ENCODE measurements around the gene FHOD3. TPM values are rescaled to one million over a fixed set of nuclear protein-coding genes. Genes with fewer than 3 reads are reported as not detected.

FHOD3 gene
- polyA plus RNA-seq, 1 donor = 42.9 TPM

DNA sequence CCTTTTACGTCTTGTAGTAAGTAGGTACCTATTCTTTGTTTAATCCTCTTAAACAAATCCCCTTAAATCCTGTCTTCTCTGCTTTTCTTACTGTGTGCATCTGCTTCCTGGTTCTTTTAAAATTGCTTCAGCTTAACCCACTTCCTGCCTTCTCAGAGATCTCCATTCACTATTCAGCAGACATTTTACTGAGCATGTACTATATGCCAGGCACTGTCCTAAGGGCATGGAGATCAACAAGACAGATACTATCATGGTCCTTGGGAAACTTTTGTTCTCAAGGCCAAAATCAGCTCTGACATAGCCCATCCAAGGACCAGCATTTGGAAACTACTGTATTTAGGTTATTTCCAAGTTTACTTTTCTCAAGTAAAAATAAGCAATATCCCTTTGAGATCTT is 303.8 kb downstream of the FHOD3 start:
- no peak for DNase-seq

DNA sequence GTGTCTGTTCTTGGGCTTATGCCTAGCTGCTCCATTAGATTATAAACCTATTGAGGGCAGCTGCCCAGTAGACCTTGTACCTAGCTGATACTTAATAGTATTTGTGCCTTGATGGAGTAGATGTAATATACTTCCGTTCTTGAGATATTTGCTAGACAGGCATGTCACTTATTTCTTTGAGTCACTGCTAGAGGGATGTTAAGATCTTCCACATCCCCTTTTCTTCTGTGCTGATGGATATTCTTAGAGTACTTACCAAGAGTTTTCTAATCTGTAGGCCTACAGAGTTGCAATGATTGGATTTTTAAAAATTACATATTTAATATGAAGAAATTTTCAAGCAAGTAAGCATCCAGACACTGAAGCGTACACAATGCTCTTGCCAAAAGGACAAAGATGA is 304.6 kb downstream of the FHOD3 start:
- DNase-seq = no peak

DNA sequence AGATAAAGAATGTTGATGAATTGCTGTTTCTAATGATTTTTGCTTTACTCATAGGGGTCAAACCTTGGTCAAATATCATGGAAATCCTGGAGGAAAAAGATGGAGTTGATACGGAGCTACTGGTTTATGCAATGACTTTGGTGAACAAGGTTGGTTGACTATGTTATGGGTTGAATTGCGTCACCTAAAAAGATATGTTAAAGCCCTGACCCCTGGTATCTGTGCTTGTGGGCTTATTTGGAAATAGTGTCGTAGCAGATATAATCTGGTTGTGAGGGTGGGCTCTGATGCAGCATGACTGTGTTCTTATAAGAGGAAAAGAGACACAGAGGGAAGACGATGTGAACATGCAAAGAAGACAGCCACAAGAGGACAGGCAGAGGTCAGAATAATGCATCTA is 305.1 kb downstream of the FHOD3 start:
- no peak for DNase-seq

DNA sequence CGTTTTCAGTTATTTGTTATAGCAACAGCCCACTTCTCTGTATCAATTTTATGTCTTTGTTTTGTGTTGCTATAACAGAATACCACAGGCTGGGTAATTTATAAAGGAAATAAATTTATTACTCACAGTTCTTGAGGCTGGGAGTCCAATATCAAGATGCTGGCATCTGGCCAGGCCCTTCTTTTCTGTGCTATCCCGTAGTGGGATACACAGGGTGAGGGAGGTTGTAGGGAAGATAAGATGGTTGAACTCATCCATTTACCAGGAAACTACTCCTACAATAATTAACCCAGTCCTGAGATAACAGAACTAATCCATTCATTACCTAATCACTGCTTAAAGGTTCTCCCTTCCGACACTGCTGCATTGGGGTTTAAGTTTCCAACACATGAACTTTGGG is 310.6 kb downstream of the FHOD3 start:
- DNase-seq = no peak

DNA sequence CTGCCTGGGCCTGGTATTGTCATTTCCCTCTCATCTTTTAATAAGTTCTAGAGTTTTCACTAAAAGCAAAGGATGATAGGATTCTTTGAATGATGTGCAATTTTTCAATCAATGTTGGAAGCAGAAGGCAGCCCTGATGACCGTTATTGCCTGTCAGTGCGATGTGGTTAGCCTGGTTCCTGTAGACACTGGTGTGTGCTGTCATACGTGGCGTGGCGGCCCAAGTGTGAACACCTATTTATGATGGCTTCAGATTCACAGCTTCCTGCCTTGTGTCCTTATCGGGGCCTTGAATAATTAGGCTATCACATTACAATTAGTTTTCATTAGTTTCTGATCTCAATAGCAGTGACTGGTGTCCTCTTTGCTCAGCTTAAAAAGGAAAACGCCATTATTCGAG is 312.7 kb downstream of the FHOD3 start:
- DNase-seq = no peak

DNA sequence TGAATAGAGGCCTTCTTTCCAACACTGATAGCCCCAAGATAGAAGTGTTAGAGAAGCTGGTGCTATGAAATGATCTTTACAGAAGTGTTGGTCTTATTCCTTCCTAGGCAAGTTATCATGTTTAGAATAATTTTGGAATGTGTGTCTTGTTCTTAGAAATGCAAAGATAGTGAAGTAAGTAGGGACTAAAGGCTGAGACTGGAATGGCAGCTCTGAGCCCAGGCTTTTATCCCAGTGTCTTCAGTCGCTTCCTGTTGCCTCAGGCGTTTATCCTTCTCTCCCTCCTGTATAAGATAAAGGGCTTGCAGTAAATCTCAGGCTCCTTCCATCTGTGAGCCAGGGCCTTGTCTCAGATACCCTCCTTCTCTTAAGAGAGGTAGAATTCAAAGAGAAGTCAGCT is 313.1 kb downstream of the FHOD3 start:
- no peak for DNase-seq

DNA sequence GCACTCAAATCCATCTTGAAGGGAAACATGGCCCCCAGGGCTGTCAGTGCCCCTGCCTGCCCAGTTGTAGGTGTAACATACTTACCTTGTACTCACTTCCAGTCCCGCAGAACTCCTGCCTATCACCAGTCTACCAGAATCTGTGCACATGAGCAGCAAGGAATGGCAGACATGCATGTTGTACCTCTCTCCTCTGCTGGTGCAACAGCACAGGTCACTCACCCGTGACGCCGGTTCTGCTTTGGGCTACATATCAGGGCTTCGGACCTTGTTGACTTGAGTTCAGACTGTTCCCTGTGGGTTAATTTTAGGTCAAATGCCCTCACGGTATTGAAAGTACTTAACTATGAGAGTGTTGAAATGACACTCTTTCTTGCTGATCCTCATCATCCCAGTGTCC is 315.6 kb downstream of the FHOD3 start:
- DNase-seq = no peak

DNA sequence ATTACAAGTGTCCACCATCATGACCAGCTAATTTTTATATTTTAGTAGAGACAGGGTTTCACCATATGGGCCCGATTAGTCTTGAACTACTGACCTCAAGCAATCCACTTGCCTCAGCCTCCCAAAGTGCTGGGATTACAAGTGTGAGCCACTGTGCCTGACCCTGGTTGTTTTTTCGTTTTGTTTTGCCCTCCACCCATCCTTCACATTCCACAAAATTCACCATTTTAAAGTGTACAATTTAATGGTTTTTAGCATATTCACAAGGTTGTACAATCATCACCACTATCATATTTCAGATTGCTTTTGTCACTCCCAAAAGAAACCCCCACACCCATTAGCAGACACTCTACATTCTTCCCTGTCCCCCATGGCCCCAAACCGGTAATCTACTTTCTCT is 316.3 kb downstream of the FHOD3 start:
- no peak for DNase-seq

DNA sequence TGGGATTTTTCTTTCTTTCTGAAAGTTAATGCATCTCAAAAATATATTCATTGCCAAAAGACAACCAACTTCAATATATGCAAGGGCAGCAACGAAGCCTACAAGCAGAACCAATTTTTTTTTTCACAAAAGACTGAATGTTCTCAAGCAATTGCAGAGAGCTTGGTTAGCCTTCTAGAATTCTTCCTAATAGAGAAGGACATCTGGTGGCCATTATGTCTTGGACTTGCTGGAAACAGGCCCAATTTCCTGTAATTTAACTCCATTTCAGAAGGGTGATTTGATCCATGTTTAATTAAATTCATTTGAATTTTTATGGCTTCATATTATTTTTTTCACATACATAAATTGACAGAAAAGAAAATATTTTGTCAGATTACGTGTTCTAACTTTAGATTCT is 323.3 kb downstream of the FHOD3 start:
- DNase-seq = no peak

DNA sequence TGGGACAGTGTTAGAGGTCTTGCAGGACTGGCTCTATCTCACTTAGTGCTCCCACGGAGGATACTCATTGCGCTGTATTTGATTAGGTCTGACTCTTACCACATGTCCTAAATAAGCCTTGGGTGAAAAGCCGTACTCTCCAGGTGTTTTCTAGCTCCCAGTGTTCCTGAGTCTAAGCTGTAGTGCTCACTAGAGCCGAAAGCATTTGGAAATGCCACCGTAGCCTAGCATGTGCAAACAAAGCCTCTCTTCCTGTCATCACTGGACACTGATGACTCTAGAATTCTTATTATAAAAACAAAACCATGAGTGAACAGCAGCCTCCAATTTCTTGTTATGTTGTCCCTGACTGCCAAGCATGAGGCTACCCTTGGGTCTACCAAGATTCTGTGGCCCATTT is 325.1 kb downstream of the FHOD3 start:
- DNase-seq = no peak

DNA sequence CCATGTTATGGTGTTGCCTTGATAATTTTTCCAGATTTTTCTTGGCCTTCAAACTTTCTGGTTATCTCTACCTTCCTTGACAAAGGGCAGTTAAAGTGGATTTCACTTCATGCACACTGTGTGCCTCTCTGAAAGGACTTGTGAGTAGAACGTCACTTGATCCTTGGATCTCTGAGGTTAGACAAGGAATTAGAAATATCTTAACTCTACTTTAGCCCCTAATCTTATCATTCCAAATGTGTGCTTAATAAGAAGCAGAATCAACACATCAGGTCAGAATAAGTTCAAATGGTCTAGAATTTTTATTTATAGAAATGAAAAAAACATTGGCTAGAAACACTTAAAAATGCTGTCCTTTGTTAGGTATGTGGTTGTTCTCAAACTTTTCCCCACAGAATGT is 325.6 kb downstream of the FHOD3 start:
- no peak for DNase-seq

DNA sequence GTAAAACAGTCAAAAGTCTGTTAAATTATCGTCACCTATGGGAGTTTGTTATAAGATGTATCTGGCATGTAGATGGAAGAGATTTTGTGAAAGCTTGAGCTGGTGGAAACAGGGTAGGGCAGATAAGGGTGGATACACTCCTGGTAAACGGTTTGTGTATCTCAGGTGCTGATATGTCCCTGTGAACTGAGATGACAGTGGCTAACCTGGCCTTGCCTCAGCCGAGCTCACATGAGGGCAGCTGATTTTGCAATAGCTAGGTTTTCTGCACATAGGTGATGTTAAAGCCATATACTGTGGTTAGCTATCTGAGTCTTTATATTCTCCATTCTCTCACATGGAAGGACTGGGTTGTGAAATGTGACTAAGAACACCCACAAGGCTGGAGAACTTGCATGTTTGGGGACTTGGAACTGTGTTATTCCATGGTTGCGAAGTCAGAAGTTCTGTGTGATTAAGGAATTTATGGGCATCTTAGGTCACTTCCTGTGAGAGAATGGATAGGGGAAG is 326.2 kb downstream of the FHOD3 start:
- no peak for DNase-seq

DNA sequence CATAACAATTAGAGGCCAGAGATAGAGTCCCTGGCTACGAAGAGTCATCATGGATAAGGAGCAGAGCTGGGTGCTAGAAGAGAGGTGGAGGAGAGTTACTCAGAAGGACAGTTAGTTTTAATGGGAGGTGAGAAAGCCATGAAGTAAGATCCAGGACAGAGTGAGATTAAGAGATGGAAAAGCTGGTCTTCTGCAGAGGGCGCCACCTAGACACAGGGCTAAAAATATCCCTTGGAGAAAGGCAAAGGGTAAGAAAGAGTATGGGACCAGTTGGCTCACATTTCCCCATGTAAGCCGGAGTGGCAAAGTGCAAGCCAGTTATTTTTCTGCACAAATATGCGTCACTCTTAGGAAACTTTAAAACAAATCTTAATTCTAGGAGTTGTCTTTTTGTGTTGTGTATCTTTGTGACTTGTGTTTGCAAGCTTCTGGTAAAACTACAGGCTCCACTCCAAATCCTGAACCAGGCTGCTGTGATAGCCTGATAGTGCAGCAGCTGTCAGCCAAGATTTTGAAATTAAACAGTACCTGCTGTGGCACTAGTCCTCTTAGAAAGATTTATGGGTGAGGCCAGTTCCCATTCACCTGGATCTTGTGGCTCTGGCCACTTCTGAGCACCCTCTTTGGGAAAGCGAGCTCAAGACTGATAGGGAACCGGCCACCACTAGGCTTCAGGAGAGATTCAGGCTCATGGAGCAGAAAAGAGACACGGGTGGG is 327.1 kb downstream of the FHOD3 start:
- DNase-seq = no peak

DNA sequence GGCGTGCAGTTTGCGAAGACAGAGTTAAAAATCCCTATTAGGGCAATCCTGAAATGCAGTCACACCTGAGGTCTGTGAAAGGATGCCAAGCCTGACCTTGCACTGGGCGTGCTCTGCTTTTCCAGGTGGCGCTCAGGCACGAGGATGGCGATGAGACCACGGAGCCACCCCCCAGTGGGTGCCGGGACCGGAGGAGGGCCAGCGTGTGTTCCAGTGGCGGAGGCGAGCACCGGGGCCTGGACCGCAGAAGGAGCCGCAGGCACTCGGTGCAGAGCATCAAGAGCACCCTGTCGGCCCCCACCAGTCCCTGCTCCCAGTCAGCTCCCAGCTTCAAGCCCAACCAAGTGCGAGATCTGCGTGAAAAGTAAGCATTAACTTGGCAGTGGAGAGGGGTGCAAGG is 327.9 kb downstream of the FHOD3 start:
- DNase-seq = no peak

DNA sequence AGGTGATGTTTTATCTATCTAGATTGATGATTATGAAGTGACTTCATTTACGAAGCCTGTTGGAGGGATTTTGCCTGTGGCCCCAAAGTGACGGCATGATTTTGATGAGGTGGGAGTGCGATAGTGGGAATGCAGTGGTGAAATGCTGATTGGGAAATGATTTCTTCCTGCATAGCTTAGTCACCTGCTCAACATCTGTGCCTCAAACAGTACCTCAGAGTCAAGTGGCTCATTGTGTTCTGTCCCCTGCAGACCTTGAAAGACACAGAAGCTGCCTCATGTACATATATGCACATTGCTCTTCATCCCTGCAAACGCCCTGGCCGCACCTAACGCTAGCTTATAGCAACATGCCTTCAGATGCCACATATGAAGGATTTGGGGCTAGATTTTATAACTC is 330.1 kb downstream of the FHOD3 start:
- DNase-seq = no peak

DNA sequence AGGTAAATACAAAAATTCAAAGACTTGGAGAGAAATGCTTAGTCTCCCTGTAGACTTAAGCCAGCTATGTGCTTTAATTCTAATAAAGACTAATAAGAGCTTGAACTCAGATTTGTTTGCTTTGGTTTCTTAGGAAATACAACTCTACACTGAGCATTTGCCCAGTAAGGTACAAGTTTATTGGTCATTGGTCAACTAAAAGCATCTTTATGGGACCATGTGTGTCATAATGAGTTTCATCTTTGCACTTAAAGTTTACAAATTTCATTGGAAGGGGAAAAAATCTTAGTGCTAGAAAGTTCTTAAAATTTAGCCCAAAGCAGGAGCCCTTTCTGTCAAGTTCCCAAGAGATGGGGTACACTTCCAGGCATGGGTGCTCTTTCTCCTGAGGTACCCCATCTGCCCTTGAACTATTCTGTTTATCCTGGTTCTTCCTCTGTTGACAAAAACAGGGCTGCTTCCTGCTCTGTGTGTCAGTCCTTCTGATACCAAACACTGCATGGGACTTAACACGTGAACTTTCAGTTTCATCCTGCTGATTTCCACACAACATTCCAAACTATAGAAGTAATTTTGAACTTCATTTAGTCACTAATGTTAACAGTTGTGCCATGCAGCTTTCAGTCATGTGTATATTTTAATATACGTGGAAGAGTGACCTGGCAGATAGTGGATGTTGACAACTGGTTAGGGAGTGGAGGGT is 331.1 kb downstream of the FHOD3 start:
- no peak for DNase-seq

DNA sequence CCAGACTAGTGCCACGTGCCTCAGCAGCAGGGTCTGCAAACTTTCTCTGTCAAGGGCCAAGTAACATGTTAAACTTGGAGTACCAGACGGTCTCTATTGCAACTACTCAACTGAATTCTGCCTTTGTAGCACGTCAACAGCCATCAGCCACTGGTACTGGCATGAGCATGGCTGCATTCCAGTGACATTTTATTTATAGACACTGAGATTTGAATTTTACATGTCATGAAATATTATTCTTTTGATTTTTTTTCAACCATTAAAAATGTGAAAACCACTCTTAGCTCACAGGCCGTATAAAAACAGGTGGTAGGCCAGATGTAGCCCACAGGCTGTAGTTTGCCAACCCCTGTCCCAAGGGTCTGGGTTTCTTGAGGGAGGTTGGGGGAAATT is 331.6 kb downstream of the FHOD3 start:
- no peak for DNase-seq

DNA sequence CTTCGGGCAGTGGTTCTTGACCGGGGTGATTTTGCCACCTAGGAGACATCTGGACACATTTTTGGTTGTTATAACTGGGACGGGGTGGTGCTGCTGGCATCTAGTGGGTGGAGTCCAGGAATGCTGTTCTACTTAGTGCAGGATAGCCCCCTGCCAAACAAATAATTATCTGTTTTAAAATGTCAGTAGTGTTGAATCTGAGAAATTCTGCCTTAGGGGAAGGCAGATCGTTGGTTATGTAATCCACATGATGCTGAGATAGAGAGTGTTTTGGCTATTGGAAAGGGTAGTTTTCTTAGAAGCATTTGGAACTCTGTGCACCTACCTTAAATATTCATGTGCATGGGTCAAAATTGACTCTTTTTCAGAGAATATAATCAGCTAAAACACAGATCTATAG is 332.3 kb downstream of the FHOD3 start:
- no peak for DNase-seq

DNA sequence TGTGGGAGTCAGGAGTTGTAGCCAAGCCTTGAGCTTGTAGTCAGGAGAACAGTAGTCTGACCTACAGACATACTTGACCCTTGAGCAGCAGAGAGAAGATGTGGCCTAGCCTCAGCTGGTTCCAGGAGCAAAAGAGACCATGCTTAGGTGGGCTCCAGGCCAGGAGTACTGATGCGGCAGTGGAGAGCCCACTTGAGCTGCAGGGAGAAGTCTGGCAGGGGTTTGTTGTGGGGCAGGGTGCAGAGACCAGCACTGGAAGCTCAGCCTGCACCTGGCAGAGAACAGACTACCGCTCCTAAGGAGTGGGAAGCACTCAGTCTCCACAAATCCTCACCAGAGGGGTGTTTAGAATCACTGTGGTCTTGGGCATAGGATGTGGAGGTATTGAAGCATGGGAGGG is 333.4 kb downstream of the FHOD3 start:
- no peak for DNase-seq

DNA sequence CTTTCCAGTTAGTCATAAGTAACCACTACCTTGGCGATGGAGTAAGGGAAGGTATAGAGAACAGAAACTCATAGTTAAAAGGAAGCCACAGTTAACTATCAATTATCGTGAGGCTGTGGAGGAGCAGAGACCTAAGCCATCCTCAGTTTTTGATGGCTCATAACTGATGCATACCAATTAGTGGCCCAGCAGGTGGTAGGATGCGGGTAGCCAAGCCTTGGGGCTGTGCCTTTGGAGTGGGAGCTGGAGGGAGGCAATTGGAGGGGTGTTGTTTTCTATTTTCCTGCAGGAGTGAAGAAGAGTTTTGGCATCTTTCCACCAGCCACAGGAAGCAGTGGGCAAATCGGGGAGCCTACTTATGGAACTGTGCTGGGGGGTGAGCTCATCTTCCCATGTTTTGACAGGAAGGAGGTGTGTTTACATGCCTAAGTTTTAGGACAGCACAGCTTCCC is 336.5 kb downstream of the FHOD3 start:
- no peak for DNase-seq

DNA sequence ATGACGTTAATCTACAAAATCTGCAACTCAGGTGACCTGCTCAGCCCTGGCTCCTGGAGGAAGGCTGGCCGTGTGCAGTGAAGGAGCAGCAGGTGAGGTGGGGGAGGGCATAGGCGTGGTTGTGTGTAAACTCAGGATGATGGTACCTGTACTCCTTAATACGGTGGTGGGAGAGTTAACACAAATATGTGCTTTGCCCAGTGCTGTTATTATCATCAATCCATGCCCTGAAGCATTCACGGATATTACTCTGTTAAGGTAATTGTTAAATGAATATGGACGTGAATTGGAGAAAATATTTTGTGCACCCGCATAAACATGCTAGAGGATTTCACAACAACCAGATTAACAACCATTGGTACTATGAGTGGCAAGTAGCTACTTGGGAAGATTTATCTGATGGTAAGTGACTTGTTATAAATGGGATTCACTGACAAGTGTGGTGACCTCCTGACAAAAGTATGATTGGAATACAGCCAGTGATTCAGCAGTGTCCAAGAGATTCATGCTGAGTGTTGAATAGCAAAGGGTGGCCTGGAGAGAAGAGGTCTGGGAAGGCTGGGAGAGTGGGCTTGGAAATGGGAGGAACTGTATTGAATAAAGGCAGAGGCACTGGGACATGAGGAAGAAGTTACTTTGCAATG is 337.2 kb downstream of the FHOD3 start:
- no peak for DNase-seq

DNA sequence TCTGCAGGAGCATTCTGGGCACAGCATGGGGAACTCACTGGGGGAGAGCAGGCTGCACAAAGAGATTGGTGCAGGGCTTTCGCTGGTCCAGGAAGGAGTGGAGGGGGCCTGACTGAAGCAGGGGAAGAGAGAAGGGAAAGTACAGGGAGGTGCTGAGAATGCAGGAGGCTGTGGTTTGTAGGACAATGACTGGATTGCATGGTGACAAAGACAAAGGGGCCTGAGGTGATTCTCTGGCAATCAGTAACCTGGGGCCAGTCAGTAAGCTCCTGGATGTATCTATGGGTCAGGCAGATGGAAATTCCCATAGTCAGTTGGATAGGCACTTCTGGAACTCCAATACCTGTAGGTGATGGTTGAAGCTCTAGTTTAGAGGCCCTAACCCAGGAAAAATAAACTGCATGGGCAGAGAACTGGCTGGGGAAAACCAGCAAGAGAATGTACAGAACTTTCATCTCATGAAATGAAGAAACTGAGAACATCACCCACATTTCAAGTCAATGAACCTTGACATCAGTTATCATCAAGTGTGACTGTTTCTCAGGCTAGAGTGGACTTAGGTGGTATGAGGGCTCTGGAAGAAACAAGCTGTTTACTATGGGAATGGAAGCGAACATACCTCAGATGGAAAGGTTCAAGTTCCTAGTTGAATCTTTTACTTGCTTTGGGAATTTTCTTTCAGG is 338.0 kb downstream of the FHOD3 start:
- no peak for DNase-seq

DNA sequence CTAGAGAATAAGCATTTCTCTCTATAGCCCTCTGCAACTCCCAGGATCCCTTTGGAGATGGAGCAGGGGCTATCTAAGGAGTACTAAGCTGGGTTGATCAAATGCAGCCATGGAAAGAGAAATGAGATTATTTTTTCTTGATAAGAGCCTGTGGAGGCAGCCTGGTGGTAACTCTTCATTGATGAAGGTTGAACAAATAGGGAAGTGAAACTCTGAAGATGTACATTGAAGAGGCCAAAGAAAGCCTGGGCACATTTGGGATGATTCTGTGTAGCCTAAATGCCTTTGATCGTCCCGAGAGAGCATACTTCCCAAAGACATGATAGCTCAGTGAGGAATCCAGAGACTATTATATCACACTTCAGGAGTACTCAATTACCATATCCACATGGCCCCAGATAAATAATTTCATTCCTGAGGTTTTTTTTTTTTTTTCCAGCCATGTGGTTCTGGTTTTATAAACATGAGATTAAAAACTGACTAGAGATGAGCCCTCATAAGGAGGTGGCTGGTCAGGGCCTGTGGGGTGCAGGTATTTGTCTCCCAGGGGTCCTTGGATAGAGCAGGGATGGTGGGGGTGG is 338.8 kb downstream of the FHOD3 start:
- DNase-seq = no peak
